GM12865 (cell line): ENCODE results near the gene COL20A1.

Source experiments
- DNase-seq: peaks from one replicate; pipeline ENCODE4 v3.0.0; 2010; ENCODE audit warnings: low read depth
- H3K4me3 ChIP-seq: 2 replicates; pipeline ENCODE4 v1.5.1; 2011; ENCODE audit warnings: mild to moderate bottlenecking, low read depth, low read length, control low read depth
- TF ChIP-seq, protein P1 (sequence below): IDR thresholded peaks from 2 replicates; pipeline ENCODE4 v1.5.1; 2011; ENCODE audit warnings: low read length, control low read depth, low read depth, inconsistent platforms; ENCODE audit not compliant: insufficient read depth; ENCODE audit errors: missing control alignments

Gene COL20A1

DNA sequence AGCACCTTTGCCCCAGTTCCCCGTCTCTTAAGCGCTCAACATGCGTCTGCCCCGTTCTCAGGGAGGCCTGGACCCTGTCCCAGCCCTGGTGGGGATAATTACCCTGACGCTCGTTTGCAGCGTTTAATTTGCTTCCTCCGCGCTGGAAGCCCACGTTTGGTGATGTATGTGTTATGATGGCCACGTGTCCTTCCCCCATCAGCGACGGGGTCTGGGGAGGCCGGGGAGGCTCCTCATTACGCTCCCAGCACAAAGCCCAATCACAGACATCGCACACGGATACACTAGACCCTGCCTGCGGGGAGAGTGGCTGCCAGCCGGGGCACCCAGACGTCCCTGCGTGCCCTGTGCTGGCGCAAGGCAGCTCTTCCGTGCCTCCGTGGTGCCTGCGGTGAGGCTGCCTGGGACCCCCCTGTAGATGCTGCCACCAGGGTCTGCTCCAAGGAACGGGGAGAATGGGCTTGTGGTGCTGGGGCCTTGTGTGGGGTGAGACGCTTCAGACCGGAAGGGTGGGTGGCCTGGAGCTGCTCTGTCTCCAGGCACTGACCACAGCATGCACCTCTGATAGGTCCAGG, 78.4 kb downstream of the COL20A1 start:
- TF ChIP-seq, protein P1, sequence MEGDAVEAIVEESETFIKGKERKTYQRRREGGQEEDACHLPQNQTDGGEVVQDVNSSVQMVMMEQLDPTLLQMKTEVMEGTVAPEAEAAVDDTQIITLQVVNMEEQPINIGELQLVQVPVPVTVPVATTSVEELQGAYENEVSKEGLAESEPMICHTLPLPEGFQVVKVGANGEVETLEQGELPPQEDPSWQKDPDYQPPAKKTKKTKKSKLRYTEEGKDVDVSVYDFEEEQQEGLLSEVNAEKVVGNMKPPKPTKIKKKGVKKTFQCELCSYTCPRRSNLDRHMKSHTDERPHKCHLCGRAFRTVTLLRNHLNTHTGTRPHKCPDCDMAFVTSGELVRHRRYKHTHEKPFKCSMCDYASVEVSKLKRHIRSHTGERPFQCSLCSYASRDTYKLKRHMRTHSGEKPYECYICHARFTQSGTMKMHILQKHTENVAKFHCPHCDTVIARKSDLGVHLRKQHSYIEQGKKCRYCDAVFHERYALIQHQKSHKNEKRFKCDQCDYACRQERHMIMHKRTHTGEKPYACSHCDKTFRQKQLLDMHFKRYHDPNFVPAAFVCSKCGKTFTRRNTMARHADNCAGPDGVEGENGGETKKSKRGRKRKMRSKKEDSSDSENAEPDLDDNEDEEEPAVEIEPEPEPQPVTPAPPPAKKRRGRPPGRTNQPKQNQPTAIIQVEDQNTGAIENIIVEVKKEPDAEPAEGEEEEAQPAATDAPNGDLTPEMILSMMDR, result no peak
- no peak for DNase-seq

DNA sequence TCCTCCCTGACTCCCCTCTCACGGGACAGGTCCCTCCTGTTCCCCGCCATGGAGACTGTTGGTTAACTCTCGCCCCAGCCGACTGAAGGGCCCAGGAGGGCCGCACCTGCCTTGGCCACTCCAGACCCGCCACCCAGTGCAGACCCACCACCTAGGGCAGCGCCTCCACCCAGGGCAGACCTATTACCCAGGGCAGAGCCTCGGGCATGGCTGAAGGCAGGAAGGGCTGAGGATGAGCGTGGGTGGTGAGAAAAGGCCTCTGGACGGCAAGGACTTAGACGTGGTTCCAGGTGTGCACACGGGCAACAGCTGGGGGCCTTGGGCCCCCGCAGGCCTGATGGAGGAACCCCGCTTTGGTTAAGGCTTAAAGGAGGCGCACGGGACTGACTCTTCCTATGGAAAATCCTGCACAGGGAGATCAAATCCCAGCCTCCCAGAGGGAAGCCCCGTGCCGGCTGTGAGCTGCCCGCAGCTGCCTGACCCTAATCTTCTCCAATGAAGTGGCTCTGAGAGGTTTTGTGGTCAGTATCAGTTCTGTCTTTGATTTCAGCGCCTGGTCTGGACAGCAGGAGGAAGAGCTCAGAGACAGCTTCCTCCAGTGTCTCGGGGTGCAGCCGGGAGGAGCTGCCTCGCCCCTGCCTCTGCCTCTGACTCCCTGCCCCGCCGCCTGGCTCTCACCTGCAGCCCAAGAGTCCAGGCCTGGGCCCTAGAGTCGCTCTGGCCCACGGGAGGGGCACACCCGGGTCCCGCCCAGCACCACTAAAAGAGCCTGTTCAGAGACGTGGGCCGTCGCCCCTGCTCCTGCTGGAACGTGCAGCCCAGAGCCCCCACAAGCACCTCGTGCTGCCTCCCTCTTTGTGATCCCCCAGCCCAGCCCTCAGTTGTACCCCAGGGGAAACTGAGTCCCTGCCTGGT, 80.2 kb downstream of the COL20A1 start:
- TF ChIP-seq, protein P1, result no peak

More for the DNA sequence above, 78.4 kb downstream of the COL20A1 start:
- no peak overlapping the region for H3K4me3 ChIP-seq

DNA sequence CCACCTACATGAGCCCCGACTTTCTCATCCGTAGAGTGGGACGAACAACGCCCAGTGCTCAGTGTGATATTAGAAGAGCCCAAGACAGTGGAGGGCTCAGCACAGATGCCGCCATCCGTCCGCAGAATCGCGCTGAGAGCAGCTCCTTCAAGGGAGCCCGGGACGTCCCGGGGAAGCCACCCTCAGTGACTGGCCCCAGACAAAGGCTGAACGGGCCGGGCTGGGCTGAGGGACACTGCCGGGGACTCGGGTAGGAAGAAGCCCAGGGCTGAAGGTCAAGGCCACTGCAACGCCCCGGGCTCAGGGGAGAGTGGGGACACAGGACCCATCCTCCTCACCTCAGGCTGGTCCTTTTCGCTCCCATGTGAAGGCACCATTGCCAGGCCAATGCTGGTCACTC, 81.0 kb downstream of the COL20A1 start:
- no peak for DNase-seq
- no peak overlapping the region for H3K4me3 ChIP-seq
- TF ChIP-seq, protein P1, result no peak

More for the DNA sequence above, 80.2 kb downstream of the COL20A1 start:
- DNase-seq, result no peak
- H3K4me3 ChIP-seq, result no peak overlapping the region

DNA sequence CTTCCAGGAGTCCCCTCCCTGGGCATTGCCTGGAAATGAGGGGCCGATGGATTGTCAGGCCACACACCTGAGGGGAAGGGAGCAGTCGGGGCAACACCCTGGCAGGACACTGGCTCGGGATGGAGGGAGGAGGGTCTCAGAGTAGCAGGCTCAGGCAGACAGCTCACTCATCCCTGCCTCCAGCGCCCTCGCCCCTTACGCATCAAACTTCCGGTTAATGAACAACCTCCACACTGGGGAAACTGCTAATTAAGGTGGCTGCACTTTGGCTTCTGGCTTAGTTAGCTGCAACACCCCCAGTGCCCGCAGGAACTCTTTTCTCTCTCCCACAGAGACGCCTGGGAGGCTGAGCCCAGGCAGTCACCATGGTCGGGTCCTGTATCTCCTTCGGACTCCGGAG, 81.5 kb downstream of the COL20A1 start:
- H3K4me3 ChIP-seq, result no peak overlapping the region
- TF ChIP-seq, protein P1, result no peak
- no peak for DNase-seq

DNA sequence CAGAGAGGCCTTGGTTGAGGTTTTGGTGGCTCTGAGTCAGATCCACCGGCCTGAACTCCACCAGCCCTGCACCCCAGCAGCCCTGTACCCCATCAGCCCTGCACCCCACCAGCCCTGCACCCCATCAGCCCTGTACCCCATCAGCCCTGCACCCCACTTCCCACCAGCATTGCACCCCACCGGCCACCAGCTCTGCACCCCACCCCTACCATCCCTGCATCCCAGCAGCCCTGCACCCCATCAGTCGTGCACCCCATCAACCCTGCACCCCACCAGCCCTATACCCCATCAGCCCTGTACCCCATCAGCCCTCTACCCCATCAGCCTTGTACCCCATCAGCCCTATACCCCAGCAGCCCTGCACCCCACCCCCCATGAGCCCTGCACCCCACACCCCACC, 82.5 kb downstream of the COL20A1 start:
- DNase-seq, result no peak
- no peak overlapping the region for H3K4me3 ChIP-seq
- TF ChIP-seq, protein P1, result no peak

DNA sequence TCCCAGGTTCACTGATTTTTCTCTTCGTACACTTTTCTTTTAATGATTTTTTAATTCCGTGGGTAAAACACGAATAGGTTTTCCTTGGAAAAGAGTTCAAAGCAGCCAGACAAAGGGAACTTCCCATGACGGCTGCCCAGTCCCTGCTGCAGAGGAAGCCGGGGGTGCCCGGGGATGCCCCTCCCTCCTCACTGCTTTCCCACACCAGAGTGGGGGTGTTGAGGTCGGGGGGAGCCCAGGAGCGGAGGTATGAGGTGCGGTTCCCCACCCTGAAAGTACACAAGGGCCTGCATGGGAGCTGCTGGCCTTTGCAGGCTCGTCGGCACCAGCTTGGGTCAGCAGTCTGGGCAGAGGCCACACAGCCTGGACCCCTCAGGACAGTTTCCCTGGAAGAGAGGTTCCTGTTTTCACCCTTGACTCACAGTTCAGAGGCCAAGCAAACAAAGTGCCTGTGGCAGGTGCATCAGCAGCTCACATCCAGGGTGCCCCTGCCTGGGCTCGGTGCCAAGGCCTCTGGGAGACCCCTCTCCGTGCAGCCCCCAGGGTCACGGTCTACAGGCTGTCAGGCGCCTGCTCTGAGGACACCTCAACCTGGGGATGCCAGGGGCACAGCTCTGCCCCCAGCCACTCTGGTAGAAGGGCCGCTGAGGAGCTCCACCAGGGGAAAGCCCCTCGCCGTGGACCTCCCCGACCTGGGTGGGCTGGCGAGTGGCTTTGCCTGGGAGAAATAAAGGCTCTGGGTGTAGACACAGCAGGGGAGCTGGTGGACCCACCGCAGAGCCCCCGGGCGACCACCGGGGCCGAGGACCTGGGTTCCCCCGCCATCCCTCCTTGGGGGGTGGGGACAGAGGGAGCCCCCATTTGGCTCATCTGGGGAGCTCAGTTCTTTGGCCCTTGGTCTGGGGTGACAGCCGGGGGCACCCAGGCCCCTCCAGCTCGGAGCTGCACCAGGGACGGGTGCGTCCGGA, 83.6 kb downstream of the COL20A1 start:
- H3K4me3 ChIP-seq, result no peak overlapping the region
- TF ChIP-seq, protein P1, result no peak
- DNase-seq, result no peak
